ENCODE data around the gene ADARB2.

DNA sequence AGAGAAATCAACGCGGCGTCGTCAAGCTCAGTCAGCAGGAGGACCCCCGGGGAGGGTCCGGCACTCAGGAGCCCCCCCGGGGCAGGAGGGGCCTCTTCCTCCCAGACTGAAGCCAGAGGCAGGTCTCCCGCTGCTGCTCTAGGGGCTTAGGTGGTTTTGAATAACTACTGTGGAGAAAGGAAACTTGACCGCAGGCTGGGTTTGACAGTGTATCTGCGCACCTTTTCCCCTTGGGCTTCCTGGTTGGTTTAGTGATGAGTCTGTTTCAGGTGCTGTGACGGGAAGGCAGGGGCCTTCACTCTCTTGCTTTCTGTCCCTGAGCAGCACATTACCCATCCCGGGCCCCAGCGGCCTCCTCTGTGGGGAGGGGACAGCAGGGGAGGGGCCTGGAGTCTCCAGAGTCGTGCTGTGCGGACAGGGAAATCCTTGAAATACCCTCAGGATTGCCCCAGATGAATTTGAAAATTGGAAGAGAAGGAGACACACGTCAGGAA is 262.2 kb downstream of the ADARB2 start:
- TF ChIP-seq, protein P1, sequence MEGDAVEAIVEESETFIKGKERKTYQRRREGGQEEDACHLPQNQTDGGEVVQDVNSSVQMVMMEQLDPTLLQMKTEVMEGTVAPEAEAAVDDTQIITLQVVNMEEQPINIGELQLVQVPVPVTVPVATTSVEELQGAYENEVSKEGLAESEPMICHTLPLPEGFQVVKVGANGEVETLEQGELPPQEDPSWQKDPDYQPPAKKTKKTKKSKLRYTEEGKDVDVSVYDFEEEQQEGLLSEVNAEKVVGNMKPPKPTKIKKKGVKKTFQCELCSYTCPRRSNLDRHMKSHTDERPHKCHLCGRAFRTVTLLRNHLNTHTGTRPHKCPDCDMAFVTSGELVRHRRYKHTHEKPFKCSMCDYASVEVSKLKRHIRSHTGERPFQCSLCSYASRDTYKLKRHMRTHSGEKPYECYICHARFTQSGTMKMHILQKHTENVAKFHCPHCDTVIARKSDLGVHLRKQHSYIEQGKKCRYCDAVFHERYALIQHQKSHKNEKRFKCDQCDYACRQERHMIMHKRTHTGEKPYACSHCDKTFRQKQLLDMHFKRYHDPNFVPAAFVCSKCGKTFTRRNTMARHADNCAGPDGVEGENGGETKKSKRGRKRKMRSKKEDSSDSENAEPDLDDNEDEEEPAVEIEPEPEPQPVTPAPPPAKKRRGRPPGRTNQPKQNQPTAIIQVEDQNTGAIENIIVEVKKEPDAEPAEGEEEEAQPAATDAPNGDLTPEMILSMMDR (IDR thresholded peaks at IDR 0.05) = no peak
- no peak for TF ChIP-seq RCOR1 (IDR thresholded peaks at IDR 0.05; ENCODE audit: low read length)
- no peak for TF ChIP-seq SIN3A (IDR thresholded peaks at IDR 0.05; ENCODE audit: borderline replicate concordance, low read depth, low read length)
- no peak for TF ChIP-seq PBX3 (IDR thresholded peaks at IDR 0.05)
- TF ChIP-seq TAF1 (IDR thresholded peaks at IDR 0.05; ENCODE audit: borderline replicate concordance, low read depth, low read length) = no peak
- TF ChIP-seq RXRA (IDR thresholded peaks at IDR 0.05; ENCODE audit: borderline replicate concordance, low read depth) = no peak
- TF ChIP-seq POLR2AphosphoS5 (IDR thresholded peaks at IDR 0.05; ENCODE audit: low read depth, low read length) = no peak
- TF ChIP-seq EZH2phosphoT487 (IDR thresholded peaks at IDR 0.05; ENCODE audit: borderline replicate concordance, low read depth) = no peak
- no peak for TF ChIP-seq RAD21 (IDR thresholded peaks at IDR 0.05; ENCODE audit: low read length)
- no peak for TF ChIP-seq GATA2 (CRISPR knock-in tag; IDR thresholded peaks at IDR 0.05)
- TF ChIP-seq, protein P2, sequence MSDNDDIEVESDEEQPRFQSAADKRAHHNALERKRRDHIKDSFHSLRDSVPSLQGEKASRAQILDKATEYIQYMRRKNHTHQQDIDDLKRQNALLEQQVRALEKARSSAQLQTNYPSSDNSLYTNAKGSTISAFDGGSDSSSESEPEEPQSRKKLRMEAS (IDR thresholded peaks at IDR 0.05; ENCODE audit: low read depth) = no peak
